Nephron progenitor cell (in vitro differentiated cells): ENCODE measurements around the gene AFAP1.

Source experiments
- DNase-seq: peaks from one replicate; pipeline ENCODE4 v3.0.0; 2021
- H3K27ac Mint-ChIP-seq: 2 replicates; pipeline ENCODE4 v1.8.0; 2021; ENCODE audit warnings: mild to moderate bottlenecking, moderate library complexity, mixed read lengths
- H3K27me3 Mint-ChIP-seq: 2 replicates; pipeline ENCODE4 v1.8.0; 2021; ENCODE audit warnings: mild to moderate bottlenecking, low read depth, mixed read lengths; ENCODE audit not compliant: poor library complexity
- H3K36me3 Mint-ChIP-seq: 2 replicates; pipeline ENCODE4 v1.8.0; 2021; ENCODE audit warnings: low read depth, mixed read lengths
- H3K4me1 Mint-ChIP-seq: 2 replicates; pipeline ENCODE4 v1.8.0; 2021; ENCODE audit warnings: mixed read lengths
- H3K4me3 Mint-ChIP-seq: 2 replicates; pipeline ENCODE4 v1.8.0; 2021; ENCODE audit warnings: mild to moderate bottlenecking, moderate library complexity, mixed read lengths
- H3K9me3 Mint-ChIP-seq: 2 replicates; pipeline ENCODE4 v1.8.0; 2021; ENCODE audit warnings: mild to moderate bottlenecking, moderate library complexity, mixed read lengths
- CTCF ChIP-seq: fragments of 200-600 bp; sonication (generic); IDR thresholded peaks from 2 replicates; pipeline ENCODE4 v1.5.0; 2021; ENCODE audit warnings: antibody characterized with exemption

Gene AFAP1

GRCh38 chr4:7805533-7806337, 133.9 kb downstream of the AFAP1 start:
- Mint-ChIP-seq H3K27ac (peak overlapping the region; percentile 34), H3K4me3 (peak overlapping the region; percentile 4), H3K4me1 (peaks cover 79% of the 10 kb centered on the region), H3K27me3 (peaks cover 6% of the 10 kb centered on the region), H3K9me3 (no peaks in the 10 kb centered on the region), H3K36me3 (peaks cover 41% of the 10 kb centered on the region)
- DNase-seq = peak; percentile 22
- TF ChIP-seq CTCF = no peak

DNA sequence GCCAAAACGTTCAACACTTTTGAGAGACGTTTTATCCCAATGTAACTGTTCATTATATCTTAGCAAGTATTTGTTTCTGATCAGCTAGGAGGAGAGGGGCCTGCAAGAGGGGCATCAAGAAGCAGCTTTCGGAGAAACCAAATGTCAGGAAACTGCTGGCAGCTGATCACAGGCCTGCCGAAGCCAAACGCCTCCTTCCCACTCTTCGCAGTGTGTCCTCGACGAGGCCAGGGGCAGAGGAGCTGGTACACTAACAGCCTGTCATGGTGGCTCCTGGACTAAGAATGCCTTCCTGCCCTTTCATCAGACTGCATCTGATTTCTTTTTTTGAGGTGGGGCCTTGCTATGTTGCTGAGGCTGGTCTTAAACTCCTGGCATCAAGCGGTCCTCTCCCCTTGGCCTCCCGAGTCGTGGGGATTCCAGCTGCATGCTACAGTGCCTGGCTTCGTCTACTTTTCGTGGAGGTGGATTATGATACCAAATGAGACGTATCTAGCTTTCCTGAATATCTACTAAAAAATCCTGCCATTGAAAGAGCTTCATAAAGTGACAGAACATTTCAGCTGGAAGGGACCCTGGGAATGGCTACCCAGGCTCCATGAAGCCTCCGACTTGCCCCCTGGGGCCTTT, 134.8 kb downstream of the AFAP1 start:
- DNase-seq = no peak
- TF ChIP-seq CTCF = no peak
- H3K4me1 Mint-ChIP-seq = peaks cover 80% of the 10 kb centered on the region
- no peaks in the 10 kb centered on the region for H3K9me3 Mint-ChIP-seq
- H3K27me3 Mint-ChIP-seq = peaks cover 6% of the 10 kb centered on the region
- no peak overlapping the region for H3K4me3 Mint-ChIP-seq
- H3K36me3 Mint-ChIP-seq = peaks cover 41% of the 10 kb centered on the region
- H3K27ac Mint-ChIP-seq = peak overlapping the region; percentile 80

GRCh38 chr4:7803992-7804755, 135.5 kb downstream of the AFAP1 start:
- Mint-ChIP-seq H3K36me3 (peaks cover 41% of the 10 kb centered on the region), H3K27ac (no peak overlapping the region), H3K9me3 (no peaks in the 10 kb centered on the region), H3K4me3 (no peak overlapping the region), H3K4me1 (peaks cover 83% of the 10 kb centered on the region), H3K27me3 (no peaks in the 10 kb centered on the region)
- TF ChIP-seq CTCF = peak; percentile 84
- peak; percentile 95 for DNase-seq

DNA sequence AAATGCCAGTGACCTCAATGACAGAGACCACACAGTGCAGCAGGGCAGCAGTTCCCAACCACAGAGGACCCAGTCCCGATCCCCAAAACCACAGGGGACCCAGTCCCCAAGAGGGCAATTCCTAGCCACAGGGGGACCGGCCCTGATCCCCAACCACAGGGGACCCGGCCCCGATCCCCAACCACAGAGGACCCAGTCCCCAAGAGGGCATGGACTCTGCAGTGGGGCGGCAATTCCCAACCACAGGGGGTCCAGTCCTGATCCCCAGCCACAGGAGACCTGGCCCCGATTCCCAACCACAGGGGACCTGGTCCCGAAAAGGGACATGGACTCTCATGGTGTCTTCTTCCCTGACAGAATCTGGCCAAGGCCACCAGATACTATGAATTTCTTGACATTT, 136.3 kb downstream of the AFAP1 start:
- peaks cover 83% of the 10 kb centered on the region for H3K4me1 Mint-ChIP-seq
- no peak overlapping the region for H3K4me3 Mint-ChIP-seq
- no peak overlapping the region for H3K27ac Mint-ChIP-seq
- no peak for TF ChIP-seq CTCF
- no peaks in the 10 kb centered on the region for H3K9me3 Mint-ChIP-seq
- H3K36me3 Mint-ChIP-seq = peaks cover 41% of the 10 kb centered on the region
- H3K27me3 Mint-ChIP-seq = no peaks in the 10 kb centered on the region
- DNase-seq = no peak

DNA sequence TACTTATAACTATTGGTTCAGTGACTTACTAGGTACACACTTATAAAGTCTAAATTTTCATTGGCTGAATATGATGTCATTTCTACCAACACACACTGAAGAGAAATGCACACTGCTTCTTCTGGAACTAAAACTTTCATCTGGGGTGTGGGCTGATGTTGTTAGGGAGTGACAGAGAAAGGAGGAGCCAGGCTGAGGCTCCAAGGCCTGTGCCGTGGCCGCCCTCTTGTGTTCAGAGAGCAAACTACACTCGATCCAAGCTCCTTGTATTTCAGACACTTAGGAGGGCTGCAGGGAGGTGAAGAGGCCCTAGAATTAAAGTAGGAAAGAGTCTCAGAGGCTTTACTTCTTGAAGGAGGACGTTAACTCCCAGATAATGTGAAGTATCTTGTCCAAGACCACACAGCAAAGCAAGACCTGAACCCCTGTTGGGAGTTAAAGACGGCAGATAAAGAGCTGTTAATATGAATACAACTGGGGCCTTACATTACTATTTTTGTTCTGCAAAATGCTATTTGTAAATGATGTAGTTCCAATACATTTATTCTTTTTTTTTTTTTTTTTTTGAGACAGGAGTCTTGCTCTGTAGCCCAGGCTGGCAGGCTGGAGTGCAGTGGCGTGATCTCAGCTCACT, 137.5 kb downstream of the AFAP1 start:
- Mint-ChIP-seq H3K36me3 (peaks cover 43% of the 10 kb centered on the region), H3K4me3 (no peak overlapping the region), H3K27me3 (no peaks in the 10 kb centered on the region), H3K9me3 (no peaks in the 10 kb centered on the region), H3K27ac (peak overlapping the region; percentile 26), H3K4me1 (peaks cover 75% of the 10 kb centered on the region)
- DNase-seq = peak; percentile 87
- peak; percentile 89 for TF ChIP-seq CTCF
